GM12873 (cell line): ENCODE results near the gene MMP21.

Source experiments
- TF ChIP-seq, protein P1 (sequence below): IDR thresholded peaks from 2 replicates; pipeline ENCODE4 v1.5.1; 2012; ENCODE audit warnings: low read depth, mild to moderate bottlenecking, moderate library complexity, low read length, control low read depth; ENCODE audit not compliant: insufficient read depth; ENCODE audit errors: missing control alignments

MMP21 gene, protein sequence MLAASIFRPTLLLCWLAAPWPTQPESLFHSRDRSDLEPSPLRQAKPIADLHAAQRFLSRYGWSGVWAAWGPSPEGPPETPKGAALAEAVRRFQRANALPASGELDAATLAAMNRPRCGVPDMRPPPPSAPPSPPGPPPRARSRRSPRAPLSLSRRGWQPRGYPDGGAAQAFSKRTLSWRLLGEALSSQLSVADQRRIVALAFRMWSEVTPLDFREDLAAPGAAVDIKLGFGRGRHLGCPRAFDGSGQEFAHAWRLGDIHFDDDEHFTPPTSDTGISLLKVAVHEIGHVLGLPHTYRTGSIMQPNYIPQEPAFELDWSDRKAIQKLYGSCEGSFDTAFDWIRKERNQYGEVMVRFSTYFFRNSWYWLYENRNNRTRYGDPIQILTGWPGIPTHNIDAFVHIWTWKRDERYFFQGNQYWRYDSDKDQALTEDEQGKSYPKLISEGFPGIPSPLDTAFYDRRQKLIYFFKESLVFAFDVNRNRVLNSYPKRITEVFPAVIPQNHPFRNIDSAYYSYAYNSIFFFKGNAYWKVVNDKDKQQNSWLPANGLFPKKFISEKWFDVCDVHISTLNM

DNA sequence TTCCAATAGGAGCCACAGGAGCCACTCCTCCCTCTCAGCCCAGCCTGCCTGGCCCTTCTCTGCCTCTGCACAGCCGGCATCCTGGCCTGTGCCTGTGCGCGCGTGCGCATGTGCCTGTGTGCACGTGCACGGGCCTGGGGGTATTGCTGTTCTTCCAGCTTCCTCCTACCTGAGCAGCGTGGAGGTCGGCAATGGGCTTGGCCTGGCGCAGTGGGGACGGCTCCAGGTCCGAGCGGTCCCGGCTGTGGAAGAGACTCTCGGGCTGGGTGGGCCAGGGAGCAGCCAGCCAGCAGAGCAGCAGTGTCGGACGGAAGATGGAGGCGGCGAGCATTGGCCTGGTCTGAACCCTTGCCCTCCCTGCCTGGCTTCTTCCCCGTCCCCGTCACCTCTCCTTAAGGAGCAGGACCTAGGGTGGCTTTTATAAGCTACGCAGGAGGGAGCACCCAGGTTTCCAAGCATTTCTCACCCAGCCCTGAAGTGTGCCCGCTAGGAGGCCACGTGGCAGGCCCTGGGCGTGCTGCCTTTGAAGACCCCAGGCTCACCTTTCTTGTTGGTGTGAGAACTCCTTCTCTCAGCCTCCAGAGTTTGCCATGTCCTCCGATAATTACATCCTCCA is at the start of gene MMP21:
Gene MMP21, minus strand, starts transcription at position 331 of the 616 bp plus-strand sequence. Its CDS starts 0 bp downstream, at position 331.
- TF ChIP-seq, protein P1, sequence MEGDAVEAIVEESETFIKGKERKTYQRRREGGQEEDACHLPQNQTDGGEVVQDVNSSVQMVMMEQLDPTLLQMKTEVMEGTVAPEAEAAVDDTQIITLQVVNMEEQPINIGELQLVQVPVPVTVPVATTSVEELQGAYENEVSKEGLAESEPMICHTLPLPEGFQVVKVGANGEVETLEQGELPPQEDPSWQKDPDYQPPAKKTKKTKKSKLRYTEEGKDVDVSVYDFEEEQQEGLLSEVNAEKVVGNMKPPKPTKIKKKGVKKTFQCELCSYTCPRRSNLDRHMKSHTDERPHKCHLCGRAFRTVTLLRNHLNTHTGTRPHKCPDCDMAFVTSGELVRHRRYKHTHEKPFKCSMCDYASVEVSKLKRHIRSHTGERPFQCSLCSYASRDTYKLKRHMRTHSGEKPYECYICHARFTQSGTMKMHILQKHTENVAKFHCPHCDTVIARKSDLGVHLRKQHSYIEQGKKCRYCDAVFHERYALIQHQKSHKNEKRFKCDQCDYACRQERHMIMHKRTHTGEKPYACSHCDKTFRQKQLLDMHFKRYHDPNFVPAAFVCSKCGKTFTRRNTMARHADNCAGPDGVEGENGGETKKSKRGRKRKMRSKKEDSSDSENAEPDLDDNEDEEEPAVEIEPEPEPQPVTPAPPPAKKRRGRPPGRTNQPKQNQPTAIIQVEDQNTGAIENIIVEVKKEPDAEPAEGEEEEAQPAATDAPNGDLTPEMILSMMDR, result no peak

DNA sequence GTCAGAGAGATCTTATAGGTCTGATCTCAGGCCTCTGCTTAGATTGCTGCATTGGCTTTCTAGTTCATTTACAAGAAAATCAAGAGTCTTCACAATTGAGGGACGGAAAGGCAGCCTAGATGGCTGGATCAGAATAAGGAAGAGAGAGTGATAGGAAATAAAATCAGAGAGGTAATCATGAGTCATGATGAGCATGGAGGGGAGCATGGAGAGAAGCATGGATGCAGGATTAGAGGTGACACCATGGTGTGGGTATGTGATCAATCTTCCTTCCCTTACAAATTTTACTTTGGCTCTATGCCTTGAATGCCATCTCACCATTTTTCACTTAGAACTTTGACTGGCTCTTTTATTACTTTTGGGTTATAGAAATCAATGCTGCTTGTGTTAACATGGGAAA is 49.1 kb upstream of the MMP21 start:
- TF ChIP-seq, protein P1, result no peak

DNA sequence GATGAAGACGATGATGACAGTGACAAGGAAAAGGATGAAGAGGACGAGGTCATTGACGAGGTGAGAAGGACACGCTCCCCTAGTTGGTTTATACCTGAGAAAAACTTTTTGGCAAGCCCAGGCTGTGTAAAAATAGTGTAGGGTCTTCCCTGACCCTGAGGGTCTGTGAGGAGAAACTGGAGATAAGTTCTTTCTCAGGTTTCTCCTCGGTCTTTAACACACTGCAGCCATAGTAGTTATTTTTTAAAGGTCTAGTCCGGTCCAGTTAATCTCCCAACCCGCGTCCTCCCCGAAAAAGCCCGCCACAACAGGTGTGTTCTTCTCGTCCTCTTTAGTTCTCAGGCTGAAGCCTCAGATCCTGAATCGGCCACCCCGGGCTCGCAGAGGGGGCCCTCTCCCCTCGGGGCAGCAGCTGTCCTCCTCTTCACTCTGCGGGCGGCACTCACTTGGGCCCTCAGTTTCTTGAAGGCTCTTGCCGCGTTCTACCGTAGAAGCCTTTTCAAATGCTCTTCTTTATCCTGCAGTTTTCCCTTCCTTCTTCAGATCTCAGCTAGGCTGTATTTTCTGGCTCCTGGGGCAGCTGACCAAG is 48.1 kb upstream of the MMP21 start:
- TF ChIP-seq, protein P1, result no peak

DNA sequence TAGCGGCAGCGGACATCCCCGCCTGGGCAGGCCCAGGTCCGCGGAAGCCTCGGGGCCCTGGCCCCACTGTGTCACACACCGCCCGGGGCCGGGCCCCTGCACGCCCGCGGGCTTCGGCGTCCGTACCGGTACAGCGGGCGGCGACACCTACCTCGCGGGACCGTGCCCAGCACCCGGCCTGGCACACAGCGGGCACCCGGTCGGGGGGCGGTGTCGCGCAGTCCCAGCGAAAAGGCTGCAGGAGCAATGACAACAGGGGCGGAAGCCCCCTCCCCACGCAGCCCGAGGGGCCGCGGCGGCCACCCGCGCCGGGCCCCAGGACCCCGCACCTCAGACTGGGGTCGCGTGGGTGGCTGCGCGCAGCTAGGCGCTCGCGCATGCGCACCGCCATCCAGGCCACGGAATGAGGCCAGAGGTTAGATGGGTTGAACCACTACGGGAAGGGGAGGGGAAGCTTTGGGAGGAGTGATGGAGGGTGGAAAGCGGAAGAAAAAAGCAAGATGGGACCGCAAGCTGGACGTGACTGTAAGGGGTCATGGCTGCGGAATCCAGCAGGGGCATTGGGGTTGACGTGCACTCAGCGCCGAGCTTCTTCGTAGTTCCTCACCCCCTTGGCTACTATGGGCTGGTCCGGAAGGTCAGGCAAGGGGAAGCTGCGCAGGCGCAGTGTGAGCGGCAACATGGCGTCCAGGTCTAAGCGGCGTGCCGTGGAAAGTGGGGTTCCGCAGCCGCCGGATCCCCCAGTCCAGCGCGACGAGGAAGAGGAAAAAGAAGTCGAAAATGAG is 47.4 kb upstream of the MMP21 start, which contains the start of the genes BCCIP and UROS:
Gene BCCIP, plus strand, starts transcription at position 669 of the 785 bp plus-strand sequence. Its CDS starts 12 bp downstream, at position 681.
Gene UROS, minus strand, starts transcription at position 381 of the 785 bp plus-strand sequence. CDS start 6,759 bp downstream, outside the sequence.
- TF ChIP-seq, protein P1, result no peak

DNA sequence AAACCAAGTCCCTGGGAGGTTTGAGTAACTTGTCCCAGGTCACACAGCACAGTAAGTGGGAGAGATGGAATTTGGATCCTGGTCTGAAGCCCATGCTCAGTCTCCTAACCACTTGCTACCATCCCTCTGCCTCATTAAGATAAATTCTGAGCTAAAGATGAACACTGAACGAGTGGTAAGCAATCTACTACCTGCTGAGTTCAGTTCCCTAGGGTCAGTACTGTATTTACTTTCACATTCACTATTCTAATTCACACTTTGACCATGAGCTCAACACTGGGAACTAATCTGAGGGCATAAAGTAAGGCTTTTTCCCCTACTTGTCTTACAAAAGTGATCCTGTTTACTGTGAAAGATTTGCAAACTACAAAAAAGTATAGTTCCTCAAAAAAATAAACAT is 45.1 kb upstream of the MMP21 start:
- TF ChIP-seq, protein P1, result no peak

DNA sequence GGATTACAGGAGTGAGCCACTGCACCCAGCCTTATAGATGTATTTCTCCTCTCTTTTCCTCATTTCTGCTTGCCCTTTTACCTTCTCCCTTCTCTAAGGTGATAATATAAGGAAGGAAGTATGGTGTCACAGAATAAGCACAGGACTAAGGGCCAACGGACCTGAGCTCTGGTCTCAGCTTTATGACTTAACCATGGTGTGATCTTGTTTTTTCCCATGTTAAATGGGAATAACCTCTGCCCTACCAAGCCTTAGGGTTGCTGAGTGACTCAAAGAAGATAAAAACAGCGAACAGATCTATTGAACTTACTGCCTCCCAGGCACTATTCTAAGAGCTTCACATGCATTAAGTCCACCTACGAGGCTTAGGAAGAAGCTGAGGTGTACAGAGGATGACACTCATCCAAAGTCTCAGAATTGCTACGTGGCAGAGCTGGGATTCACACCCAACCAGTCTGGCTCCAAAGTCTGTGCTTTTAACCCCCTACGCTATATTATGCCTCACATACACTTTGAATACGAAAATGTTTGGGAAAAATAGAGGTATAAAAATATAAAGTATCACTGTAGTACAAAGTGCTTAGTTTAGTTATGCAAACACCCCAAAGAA is 41.8 kb upstream of the MMP21 start:
- TF ChIP-seq, protein P1, result no peak
